ENCODE results near the gene DTYMK. TPM values are rescaled to one million over a fixed set of nuclear protein-coding genes. Genes with fewer than 3 reads are reported as not detected.

DTYMK gene
- total and polyA plus RNA-seq, 2 of the 8 experiments (the other 6 are each of a cell fraction or from before 2014, with no cell fraction given), result 58.3 to 69.9 TPM

- TF ChIP-seq ZNF274 (IDR thresholded peaks at IDR 0.05; ENCODE audit: borderline replicate concordance, extremely low read depth, low read length) (no peak), TAF7 (optimal IDR thresholded peaks at IDR 0.05; ENCODE audit: borderline replicate concordance, low read depth, low read length) (no peak), ASH2L (IDR thresholded peaks at IDR 0.05; ENCODE audit: low read length) (no peak), SIRT6 (IDR thresholded peaks at IDR 0.05; ENCODE audit: low read length) (no peak), CBX5 (IDR thresholded peaks at IDR 0.05; ENCODE audit: low read depth, low read length) (no peak)
- TF ChIP-seq, protein P1, sequence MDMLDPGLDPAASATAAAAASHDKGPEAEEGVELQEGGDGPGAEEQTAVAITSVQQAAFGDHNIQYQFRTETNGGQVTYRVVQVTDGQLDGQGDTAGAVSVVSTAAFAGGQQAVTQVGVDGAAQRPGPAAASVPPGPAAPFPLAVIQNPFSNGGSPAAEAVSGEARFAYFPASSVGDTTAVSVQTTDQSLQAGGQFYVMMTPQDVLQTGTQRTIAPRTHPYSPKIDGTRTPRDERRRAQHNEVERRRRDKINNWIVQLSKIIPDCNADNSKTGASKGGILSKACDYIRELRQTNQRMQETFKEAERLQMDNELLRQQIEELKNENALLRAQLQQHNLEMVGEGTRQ (IDR thresholded peaks at IDR 0.05; ENCODE audit: low read length), result no peak
These were observed 33.5 kb upstream of the DTYMK start (continued) for GRCh38 chr2:241720099-241720498.
